ENCODE measurements around the gene MAP4K4.

- TF ChIP-seq RAD21 (IDR thresholded peaks at IDR 0.05; ENCODE audit: low read length): no peak
- TF ChIP-seq POLR2A (IDR thresholded peaks at IDR 0.05; ENCODE audit: low read depth, low read length): no peak
- TF ChIP-seq SMC3 (IDR thresholded peaks at IDR 0.05; ENCODE audit: low read depth, low read length): no peak
- TF ChIP-seq CTCF (conservative IDR thresholded peaks at IDR 0.05; ENCODE audit: low read depth, low read length): no peak
- no peak for TF ChIP-seq RCOR1 (IDR thresholded peaks at IDR 0.05; ENCODE audit: insufficient replicate concordance, low read length)
Observed at GRCh38 chr2:101828673-101829334, 131.3 kb downstream of the MAP4K4 start.
